Glutamatergic neuron (in vitro differentiated cells): ENCODE results near the gene SLC25A47. TPM values are rescaled to one million over a fixed set of nuclear protein-coding genes. Genes with fewer than 3 reads are reported as not detected.

ENCODE experiments used
- DNase-seq: peaks from one replicate; pipeline ENCODE4 v3.0.0; 2022
- H3K27ac Mint-ChIP-seq: one replicate; pipeline ENCODE4 v1.8.0; 2020; ENCODE audit warnings: mild to moderate bottlenecking, mixed read lengths, inconsistent platforms; ENCODE audit not compliant: unreplicated experiment
- H3K27me3 Mint-ChIP-seq: one replicate; pipeline ENCODE4 v1.8.0; 2020; ENCODE audit warnings: mild to moderate bottlenecking, moderate library complexity, mixed read lengths, inconsistent platforms; ENCODE audit not compliant: unreplicated experiment
- H3K36me3 Mint-ChIP-seq: one replicate; pipeline ENCODE4 v1.8.0; 2020; ENCODE audit warnings: mild to moderate bottlenecking, mixed read lengths, inconsistent platforms; ENCODE audit not compliant: unreplicated experiment
- H3K4me1 Mint-ChIP-seq: one replicate; pipeline ENCODE4 v1.8.0; 2020; ENCODE audit warnings: mild to moderate bottlenecking, low read depth, mixed read lengths, inconsistent platforms; ENCODE audit not compliant: unreplicated experiment
- H3K4me3 Mint-ChIP-seq: one replicate; pipeline ENCODE4 v1.8.0; 2020; ENCODE audit warnings: mild to moderate bottlenecking, mixed read lengths, inconsistent platforms; ENCODE audit not compliant: unreplicated experiment
- H3K9me3 Mint-ChIP-seq: one replicate; pipeline ENCODE4 v1.8.0; 2020; ENCODE audit warnings: mild to moderate bottlenecking, moderate library complexity, mixed read lengths, inconsistent platforms; ENCODE audit not compliant: unreplicated experiment
- CTCF ChIP-seq: fragments of 200-600 bp; sonication (generic); IDR thresholded peaks from one replicate; pipeline ENCODE4 v1.5.0; 2021; ENCODE audit not compliant: partially characterized antibody, unreplicated experiment
- total RNA-seq: library from RNA; stranded (reverse); fragmentation: NEBNext Ultra II Directional; extraction: Animal tissue kit (Norgen Biotek cat#: 25700); gene quantifications from one replicate; pipeline ENCODE4 v1.2.1, GENCODE V29; 2021; ENCODE audit not compliant: unreplicated experiment

Gene SLC25A47
- total RNA-seq, 1 donor from 2014 or later: not detected

GRCh38 chr14:100333311-100333710 is 10.2 kb downstream of the SLC25A47 start:
- Mint-ChIP-seq H3K27ac (no peak overlapping the region), H3K4me1 (peaks cover 2% of the 10 kb centered on the region)

GRCh38 chr14:100333827-100334226 is 10.7 kb downstream of the SLC25A47 start:
- no peak for TF ChIP-seq CTCF
- Mint-ChIP-seq H3K36me3 (no peaks in the 10 kb centered on the region), H3K27me3 (no peaks in the 10 kb centered on the region), H3K9me3 (peaks cover 4% of the 10 kb centered on the region), H3K4me3 (no peak overlapping the region), H3K4me1 (peaks cover 2% of the 10 kb centered on the region), H3K27ac (no peak overlapping the region)
- no peak for DNase-seq

More at GRCh38 chr14:100333311-100333710, 10.2 kb downstream of the SLC25A47 start:
- Mint-ChIP-seq H3K36me3 (no peaks in the 10 kb centered on the region), H3K27me3 (no peaks in the 10 kb centered on the region), H3K4me3 (no peak overlapping the region), H3K9me3 (peaks cover 4% of the 10 kb centered on the region)
- TF ChIP-seq CTCF: no peak
- DNase-seq: no peak

- Mint-ChIP-seq H3K27me3 (no peaks in the 10 kb centered on the region), H3K9me3 (peaks cover 4% of the 10 kb centered on the region), H3K4me1 (peaks cover 2% of the 10 kb centered on the region), H3K36me3 (no peaks in the 10 kb centered on the region), H3K4me3 (no peak overlapping the region), H3K27ac (no peak overlapping the region)
- TF ChIP-seq CTCF: no peak
- DNase-seq: no peak
Observed at GRCh38 chr14:100334904-100335303, 11.8 kb downstream of the SLC25A47 start.

GRCh38 chr14:100336618-100337530 is 13.7 kb downstream of the SLC25A47 start:
- H3K36me3 Mint-ChIP-seq: no peaks in the 10 kb centered on the region
- H3K4me1 Mint-ChIP-seq: no peaks in the 10 kb centered on the region
- no peak for DNase-seq
- H3K27me3 Mint-ChIP-seq: no peaks in the 10 kb centered on the region
- TF ChIP-seq CTCF: no peak
- no peak overlapping the region for H3K4me3 Mint-ChIP-seq
- no peak overlapping the region for H3K27ac Mint-ChIP-seq
- peaks cover 3% of the 10 kb centered on the region for H3K9me3 Mint-ChIP-seq

- Mint-ChIP-seq H3K4me1 (no peaks in the 10 kb centered on the region), H3K9me3 (peaks cover 5% of the 10 kb centered on the region), H3K27ac (peak overlapping the region; percentile 48), H3K36me3 (no peaks in the 10 kb centered on the region), H3K27me3 (no peaks in the 10 kb centered on the region), H3K4me3 (no peak overlapping the region)
- no peak for TF ChIP-seq CTCF
- no peak for DNase-seq
Observed at GRCh38 chr14:100339766-100340422, 16.8 kb downstream of the SLC25A47 start.
